ENCODE results near the gene OR10H5. TPM values are rescaled to one million over a fixed set of nuclear protein-coding genes. Genes with fewer than 3 reads are reported as not detected.
"Not testable (repeated sequence)": the region's sequence is repeated elsewhere in the genome, so short reads cannot be mapped to it uniquely, and the experiment has no call there.

Gene OR10H5
- total RNA-seq, 1 experiment from 2014 or later: not detected

GRCh38 chr19:15831626-15832025 lies 44.2 kb downstream of the OR10H5 start:
- Histone ChIP-seq H3K4me1 (ENCODE audit: control insufficient read depth, insufficient read depth, low read length) (no peaks in the 10 kb centered on the region), H3K27me3 (ENCODE audit: control insufficient read depth, insufficient read depth, low read length) (no peaks in the 10 kb centered on the region), H3K9me3 (ENCODE audit: control insufficient read depth, insufficient read depth, low read depth, low read length) (no peaks in the 10 kb centered on the region), H3K4me3 (ENCODE audit: low read depth in 2 of 2, low read length in 2 of 2) (no peak overlapping the region), H3K27ac (ENCODE audit: low read length) (no peak overlapping the region), H3K36me3 (ENCODE audit: control insufficient read depth, insufficient read depth, low read length) (no peaks in the 10 kb centered on the region; the same call in 1 of the 2 replicates)
- POLR2A ChIA-PET: no interaction called here
- in situ Hi-C loops (cut with HindIII; ENCODE audit: low pct_unique_long_range_greater_than_20kb, low sequenced_read_pairs) (no loop called here), intact Hi-C loops (cut with micrococcal nuclease; ENCODE audit: unreplicated experiment) (no loop called here)
- BruUV-seq (replicated peaks): no TSS peak
- TF ChIP-seq REST (IDR thresholded peaks at IDR 0.05; ENCODE audit: insufficient read depth in 1 of 2, low read depth in 2 of 2, low read length in 1 of 2): no peak
- no peak for TF ChIP-seq POLR2AphosphoS5 (IDR thresholded peaks at IDR 0.05; ENCODE audit: low read depth, low read length)
- TF ChIP-seq TCF7L2 (IDR thresholded peaks at IDR 0.05; ENCODE audit: low read depth, low read length): no peak
- TF ChIP-seq, protein P1, sequence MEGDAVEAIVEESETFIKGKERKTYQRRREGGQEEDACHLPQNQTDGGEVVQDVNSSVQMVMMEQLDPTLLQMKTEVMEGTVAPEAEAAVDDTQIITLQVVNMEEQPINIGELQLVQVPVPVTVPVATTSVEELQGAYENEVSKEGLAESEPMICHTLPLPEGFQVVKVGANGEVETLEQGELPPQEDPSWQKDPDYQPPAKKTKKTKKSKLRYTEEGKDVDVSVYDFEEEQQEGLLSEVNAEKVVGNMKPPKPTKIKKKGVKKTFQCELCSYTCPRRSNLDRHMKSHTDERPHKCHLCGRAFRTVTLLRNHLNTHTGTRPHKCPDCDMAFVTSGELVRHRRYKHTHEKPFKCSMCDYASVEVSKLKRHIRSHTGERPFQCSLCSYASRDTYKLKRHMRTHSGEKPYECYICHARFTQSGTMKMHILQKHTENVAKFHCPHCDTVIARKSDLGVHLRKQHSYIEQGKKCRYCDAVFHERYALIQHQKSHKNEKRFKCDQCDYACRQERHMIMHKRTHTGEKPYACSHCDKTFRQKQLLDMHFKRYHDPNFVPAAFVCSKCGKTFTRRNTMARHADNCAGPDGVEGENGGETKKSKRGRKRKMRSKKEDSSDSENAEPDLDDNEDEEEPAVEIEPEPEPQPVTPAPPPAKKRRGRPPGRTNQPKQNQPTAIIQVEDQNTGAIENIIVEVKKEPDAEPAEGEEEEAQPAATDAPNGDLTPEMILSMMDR (IDR thresholded peaks at IDR 0.05): no peak
- no peak for TF ChIP-seq SIN3A (IDR thresholded peaks at IDR 0.05; ENCODE audit: borderline replicate concordance, insufficient read depth, low read depth, low read length)
- CTCF ChIA-PET: no interaction called here
- DNase-seq (ENCODE audit: low read depth, low spot score): no peak
- no peak for ATAC-seq

DNA sequence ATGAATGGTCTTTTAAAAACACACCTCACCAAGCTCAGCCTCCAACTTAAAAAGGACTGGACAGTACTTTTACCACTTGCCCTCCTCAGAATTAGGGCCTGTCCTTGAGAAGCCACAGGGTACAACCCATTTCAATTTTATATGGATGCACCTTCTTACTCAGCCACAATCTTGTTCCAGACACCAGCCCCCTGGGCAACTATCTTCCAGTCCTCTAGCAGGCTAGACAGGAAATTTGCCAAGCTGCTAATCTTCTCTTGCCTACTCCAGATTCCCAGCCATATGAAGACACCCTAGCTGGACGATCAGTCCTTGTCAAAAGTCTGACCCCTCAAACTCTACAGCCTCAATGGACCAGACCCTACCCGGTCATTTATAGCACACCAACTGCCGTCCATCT lies 46.8 kb downstream of the OR10H5 start:
- in situ Hi-C loops (cut with HindIII; ENCODE audit: low pct_unique_long_range_greater_than_20kb, low sequenced_read_pairs); H3K4me1 ChIP-seq (ENCODE audit: control insufficient read depth, insufficient read depth, low read length); H3K27ac ChIP-seq (ENCODE audit: low read length); ATAC-seq; H3K4me3 ChIP-seq (ENCODE audit: low read depth in 2 of 2, low read length in 2 of 2); intact Hi-C loops (cut with micrococcal nuclease; ENCODE audit: unreplicated experiment); CTCF ChIA-PET; H3K9me3 ChIP-seq (ENCODE audit: control insufficient read depth, insufficient read depth, low read depth, low read length); BruUV-seq (replicated peaks); H3K36me3 ChIP-seq (ENCODE audit: control insufficient read depth, insufficient read depth, low read length); DNase-seq (ENCODE audit: low read depth, low spot score); H3K27me3 ChIP-seq (ENCODE audit: control insufficient read depth, insufficient read depth, low read length): not testable (repeated sequence)
- POLR2A ChIA-PET: interaction anchor here (0.7 kb wide), 1 partner anchor 105 kb away, joined by 3 read pairs; no protein-coding TSS in a partner anchor

DNA sequence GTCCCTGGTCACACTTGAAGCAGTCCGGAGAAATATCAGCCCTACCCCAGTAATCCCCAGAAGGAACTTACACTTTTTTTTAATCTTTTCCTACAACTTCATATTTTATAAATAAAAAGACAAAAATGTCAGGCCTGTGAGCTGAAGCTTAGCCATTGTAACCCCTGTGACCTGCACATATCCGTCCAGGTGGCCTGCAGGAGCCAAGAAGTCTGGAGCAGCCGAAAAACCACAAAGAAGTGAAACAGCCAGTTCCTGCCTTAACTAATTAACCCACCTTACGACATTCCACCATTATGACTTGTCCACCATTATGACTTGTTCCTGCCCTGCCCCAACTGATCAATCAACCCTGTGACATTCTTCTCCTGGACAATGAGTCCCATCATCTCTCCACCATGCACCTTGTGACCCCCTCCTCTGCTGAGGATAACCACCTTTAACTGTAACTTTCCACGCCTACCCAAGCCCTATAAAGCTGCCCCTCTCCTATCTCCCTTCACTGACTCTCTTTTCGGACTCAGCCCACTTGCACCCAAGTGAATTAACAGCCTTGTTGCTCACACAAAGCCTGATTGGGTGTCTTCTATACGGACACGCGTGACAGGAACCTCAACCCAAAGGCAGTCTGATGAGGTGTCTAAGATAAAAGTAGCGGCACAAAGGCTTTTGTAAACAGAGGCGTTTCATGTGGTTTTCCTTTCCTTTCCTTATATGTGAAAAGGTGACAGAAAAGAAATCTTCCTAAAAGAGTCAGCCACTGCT lies 48.3 kb downstream of the OR10H5 start:
- POLR2A ChIA-PET; BruUV-seq (replicated peaks); H3K4me1 ChIP-seq (ENCODE audit: control insufficient read depth, insufficient read depth, low read length); ATAC-seq; in situ Hi-C loops (cut with HindIII; ENCODE audit: low pct_unique_long_range_greater_than_20kb, low sequenced_read_pairs); H3K36me3 ChIP-seq (ENCODE audit: control insufficient read depth, insufficient read depth, low read length); CTCF ChIA-PET; DNase-seq (ENCODE audit: low read depth, low spot score); H3K27me3 ChIP-seq (ENCODE audit: control insufficient read depth, insufficient read depth, low read length); intact Hi-C loops (cut with micrococcal nuclease; ENCODE audit: unreplicated experiment); H3K9me3 ChIP-seq (ENCODE audit: control insufficient read depth, insufficient read depth, low read depth, low read length): not testable (repeated sequence)
- peak overlapping the region; percentile 92 for H3K27ac ChIP-seq (ENCODE audit: low read length)
- peak overlapping the region; percentile 58 to 67 for H3K4me3 ChIP-seq (ENCODE audit: low read depth in 2 of 2, low read length in 2 of 2)

Measured in Panc1 (cell line).